Natural killer cell (primary cell): ENCODE data around the gene IGF2BP2. TPM values are rescaled to one million over a fixed set of nuclear protein-coding genes. Genes with fewer than 3 reads are reported as not detected.

Experiments
- ATAC-seq, 3 donors: fragments of 150-1000 bp in 2 of 3; fragments of 200-7000 bp in 1 of 3; cut with Tn5 transposase; 1 replicate in 1 of 3; 2 replicates in 2 of 3; pipeline ENCODE4 v1.10.0; 2021; ENCODE audit warnings: mild to moderate bottlenecking in 2 of 3, moderate library complexity in 2 of 3
- DNase-seq, 2 donors: peaks; one replicate each; pipeline versions ENCODE4 v3.0.0 to v3.0.0-alpha.2; 2013 to 2021; ENCODE audit warnings: mixed read lengths in 1 of 2
- H3K27ac ChIP-seq: one replicate; pipeline ENCODE4 v1.5.1; 2013; ENCODE audit warnings: mild to moderate bottlenecking, low read length
- H3K27me3 ChIP-seq: one replicate; pipeline ENCODE4 v1.6.1; 2013; ENCODE audit warnings: low read length; ENCODE audit not compliant: control insufficient read depth, insufficient read depth
- H3K36me3 ChIP-seq: one replicate; pipeline ENCODE4 v1.6.1; 2013; ENCODE audit warnings: low read length; ENCODE audit not compliant: control insufficient read depth, insufficient read depth
- H3K4me1 ChIP-seq: one replicate; pipeline ENCODE4 v1.6.1; 2013; ENCODE audit warnings: low read length; ENCODE audit not compliant: control insufficient read depth, insufficient read depth
- H3K4me3 ChIP-seq: one replicate; pipeline ENCODE4 v1.5.1; 2013; ENCODE audit warnings: low read length
- H3K9me3 ChIP-seq: one replicate; pipeline ENCODE4 v1.6.1; 2013; ENCODE audit warnings: low read length; ENCODE audit not compliant: control insufficient read depth, insufficient read depth
- H3K27ac Mint-ChIP-seq, 2 donors: one replicate each; pipeline ENCODE4 v1.8.0; 2022; ENCODE audit warnings: mild to moderate bottlenecking in 2 of 2, mixed read lengths in 2 of 2, moderate library complexity in 1 of 2
- H3K27me3 Mint-ChIP-seq, 2 donors: one replicate each; pipeline ENCODE4 v1.8.0; 2022; ENCODE audit warnings: low read depth in 2 of 2, mixed read lengths in 2 of 2
- H3K36me3 Mint-ChIP-seq: one replicate; pipeline ENCODE4 v1.8.0; 2022; ENCODE audit warnings: mixed read lengths
- H3K4me1 Mint-ChIP-seq, 2 donors: one replicate each; pipeline ENCODE4 v1.8.0; 2022; ENCODE audit warnings: mixed read lengths in 2 of 2
- H3K4me3 Mint-ChIP-seq: one replicate; pipeline ENCODE4 v1.8.0; 2022; ENCODE audit warnings: mild to moderate bottlenecking, moderate library complexity, mixed read lengths
- H3K9me3 Mint-ChIP-seq, 2 donors: one replicate each; pipeline ENCODE4 v1.8.0; 2022; ENCODE audit warnings: mixed read lengths in 2 of 2
- WGBS: methylation state at CpG from one replicate; pipeline ENCODE4 v1.1.7; 2013; ENCODE audit warnings: missing lambda C conversion rate; ENCODE audit not compliant: insufficient coverage; 5-methylcytosine and 5-hydroxymethylcytosine counted together
- intact Hi-C: fragments of 100-400 bp; cut with micrococcal nuclease; formaldehyde crosslinking; loops from one replicate; pipeline ENCODE4 v1.14.2; 2022
- total RNA-seq, 4 donors: library from RNA; stranded (reverse); fragments of 120-200 nt in 1 of 4; gene quantifications; one replicate each; pipeline versions ENCODE4 v1.2.3 to v1.2.4, GENCODE V29; 2013 to 2022
- TF ChIP-seq, protein P1 (sequence below): fragments of 200-600 bp; IDR thresholded peaks from one replicate; pipeline ENCODE4 v1.8.0; 2022; ENCODE audit warnings: antibody characterized with exemption

IGF2BP2 gene
- total RNA-seq, 3 donors from 2014 or later (not counting 1 experiment from before 2014, with no cell fraction given): 4.2 to 16.8 (median 8.8) TPM

DNA sequence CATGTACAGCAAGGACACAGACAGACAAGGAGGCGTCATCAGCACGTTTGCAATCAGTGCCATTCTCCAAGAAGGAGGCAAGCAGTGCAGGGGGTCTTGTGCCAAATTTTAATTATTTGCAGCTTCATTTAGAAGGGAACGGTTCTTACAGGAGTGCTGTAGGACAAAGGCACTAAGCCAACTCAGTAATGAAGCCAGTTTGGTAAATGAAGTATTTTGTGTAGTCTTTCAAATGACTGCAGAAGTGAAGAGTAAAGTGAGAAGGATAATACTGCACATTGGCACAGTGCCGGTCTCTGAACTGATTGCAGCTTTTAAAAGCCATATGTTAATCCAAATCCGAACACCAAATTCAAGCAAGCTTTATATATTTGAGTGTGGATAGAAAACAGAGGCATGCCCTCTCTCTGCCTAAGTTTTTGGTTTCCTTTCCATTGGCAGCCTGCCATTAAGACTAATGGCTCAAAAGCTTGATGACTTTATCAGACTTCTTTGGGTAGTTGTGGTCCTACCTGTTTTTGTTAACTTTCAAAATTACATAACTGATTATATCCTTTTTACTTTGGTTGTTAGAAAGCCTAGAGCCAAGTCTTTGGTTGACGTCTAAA lies 137.5 kb downstream of the IGF2BP2 start:
- H3K4me1 Mint-ChIP-seq: no peaks in the 10 kb centered on the region
- no peak for ATAC-seq
- WGBS: 91% methylated on average over 6 of the region's 6 CpGs

DNA sequence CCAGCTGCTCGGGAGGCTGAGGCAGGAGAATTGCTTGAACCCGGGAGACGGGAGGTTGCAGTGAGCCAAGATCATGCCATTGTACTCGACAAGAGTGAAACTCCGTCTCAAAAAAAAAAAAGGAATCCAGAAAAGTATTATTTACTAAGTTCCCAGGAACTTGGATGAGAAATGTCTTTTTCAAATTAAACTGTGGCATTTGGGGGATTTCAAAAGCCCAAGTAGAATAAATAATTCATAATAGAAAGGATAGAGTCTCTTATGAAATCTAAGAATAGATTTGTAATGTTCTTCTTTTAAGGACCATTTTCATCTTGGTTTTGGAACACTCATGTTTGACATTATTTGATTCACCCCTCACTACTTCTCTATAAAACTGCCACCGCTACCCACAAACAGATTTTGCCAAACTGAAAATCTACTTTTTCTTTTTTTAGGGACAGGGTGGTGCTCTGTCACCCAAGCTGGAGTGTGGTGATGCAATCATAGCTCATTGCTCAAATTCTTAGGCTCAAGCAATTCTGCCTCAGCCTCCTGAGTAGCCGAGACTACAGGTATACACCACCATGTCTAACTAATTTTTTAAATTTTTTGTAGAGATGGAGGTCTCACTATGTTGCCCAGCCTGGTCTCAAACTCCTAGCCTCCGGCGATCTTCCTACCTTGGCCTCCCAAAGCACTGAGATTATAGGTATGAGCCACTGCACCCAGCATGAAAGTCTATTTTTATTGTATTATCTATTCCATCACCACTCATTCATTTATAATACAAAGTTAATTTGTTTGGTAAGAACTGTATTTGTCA lies 139.4 kb downstream of the IGF2BP2 start:
- DNase-seq (no peak), ATAC-seq (no peak)
- H3K9me3 ChIP-seq: no peaks in the 10 kb centered on the region
- H3K36me3 ChIP-seq: no peaks in the 10 kb centered on the region
- Mint-ChIP-seq H3K4me1 (no peaks in the 10 kb centered on the region), H3K9me3 (no peaks in the 10 kb centered on the region), H3K27me3 (no peaks in the 10 kb centered on the region), H3K4me3 (no peak overlapping the region), H3K36me3 (no peaks in the 10 kb centered on the region), H3K27ac (no peak overlapping the region)
- H3K4me1 ChIP-seq: no peaks in the 10 kb centered on the region
- intact Hi-C loops: no loop called here
- no peak overlapping the region for H3K27ac ChIP-seq
- 97% methylated on average over 8 of the region's 9 CpGs for WGBS
- H3K4me3 ChIP-seq: no peak overlapping the region
- H3K27me3 ChIP-seq: no peaks in the 10 kb centered on the region
- TF ChIP-seq, protein P1, sequence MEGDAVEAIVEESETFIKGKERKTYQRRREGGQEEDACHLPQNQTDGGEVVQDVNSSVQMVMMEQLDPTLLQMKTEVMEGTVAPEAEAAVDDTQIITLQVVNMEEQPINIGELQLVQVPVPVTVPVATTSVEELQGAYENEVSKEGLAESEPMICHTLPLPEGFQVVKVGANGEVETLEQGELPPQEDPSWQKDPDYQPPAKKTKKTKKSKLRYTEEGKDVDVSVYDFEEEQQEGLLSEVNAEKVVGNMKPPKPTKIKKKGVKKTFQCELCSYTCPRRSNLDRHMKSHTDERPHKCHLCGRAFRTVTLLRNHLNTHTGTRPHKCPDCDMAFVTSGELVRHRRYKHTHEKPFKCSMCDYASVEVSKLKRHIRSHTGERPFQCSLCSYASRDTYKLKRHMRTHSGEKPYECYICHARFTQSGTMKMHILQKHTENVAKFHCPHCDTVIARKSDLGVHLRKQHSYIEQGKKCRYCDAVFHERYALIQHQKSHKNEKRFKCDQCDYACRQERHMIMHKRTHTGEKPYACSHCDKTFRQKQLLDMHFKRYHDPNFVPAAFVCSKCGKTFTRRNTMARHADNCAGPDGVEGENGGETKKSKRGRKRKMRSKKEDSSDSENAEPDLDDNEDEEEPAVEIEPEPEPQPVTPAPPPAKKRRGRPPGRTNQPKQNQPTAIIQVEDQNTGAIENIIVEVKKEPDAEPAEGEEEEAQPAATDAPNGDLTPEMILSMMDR: no peak

More for the DNA sequence above, 137.5 kb downstream of the IGF2BP2 start:
- Histone ChIP-seq H3K4me1 (no peaks in the 10 kb centered on the region), H3K27me3 (no peaks in the 10 kb centered on the region), H3K36me3 (no peaks in the 10 kb centered on the region), H3K4me3 (no peak overlapping the region), H3K27ac (no peak overlapping the region), H3K9me3 (no peaks in the 10 kb centered on the region)
- DNase-seq: no peak
- Mint-ChIP-seq H3K27ac (no peak overlapping the region), H3K4me3 (no peak overlapping the region), H3K36me3 (no peaks in the 10 kb centered on the region), H3K27me3 (no peaks in the 10 kb centered on the region), H3K9me3 (no peaks in the 10 kb centered on the region)
- intact Hi-C loops: no loop called here
- TF ChIP-seq, protein P1: no peak

DNA sequence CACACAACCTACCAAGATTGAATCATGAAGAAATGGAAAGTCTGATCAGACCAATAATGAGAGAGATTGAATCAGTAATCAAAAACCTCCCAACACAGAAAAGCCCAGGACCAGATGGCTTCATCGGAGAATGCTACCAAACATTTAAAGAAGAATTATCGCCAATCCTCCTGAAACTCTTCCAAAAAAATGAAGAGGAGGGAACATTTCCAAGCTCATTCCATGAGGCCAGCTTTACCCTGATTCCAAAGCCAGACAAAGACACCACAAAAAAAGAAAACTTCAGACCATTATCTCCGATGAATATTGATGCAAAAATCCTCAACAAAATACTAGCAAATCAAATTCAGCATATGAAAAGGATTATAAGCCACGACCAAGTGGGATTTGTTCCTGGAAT lies 144.6 kb downstream of the IGF2BP2 start:
- Mint-ChIP-seq H3K27ac (no peak overlapping the region), H3K27me3 (no peaks in the 10 kb centered on the region), H3K9me3 (peaks cover 0 to 4% of the 10 kb centered on the region in 2 donors), H3K4me3 (no peak overlapping the region), H3K4me1 (no peaks in the 10 kb centered on the region), H3K36me3 (peaks cover 7% of the 10 kb centered on the region)
- peaks cover 2% of the 10 kb centered on the region for H3K27me3 ChIP-seq
- no peaks in the 10 kb centered on the region for H3K4me1 ChIP-seq
- intact Hi-C loops: no loop called here
- 72% methylated on average over 3 of the region's 4 CpGs for WGBS
- H3K27ac ChIP-seq: no peak overlapping the region
- DNase-seq: no peak
- H3K9me3 ChIP-seq: no peaks in the 10 kb centered on the region
- TF ChIP-seq, protein P1: no peak
- H3K4me3 ChIP-seq: no peak overlapping the region
- ATAC-seq: no peak
- H3K36me3 ChIP-seq: no peaks in the 10 kb centered on the region
